ENCODE measurements around the gene HOXB4.

The HOXB4 gene

DNA sequence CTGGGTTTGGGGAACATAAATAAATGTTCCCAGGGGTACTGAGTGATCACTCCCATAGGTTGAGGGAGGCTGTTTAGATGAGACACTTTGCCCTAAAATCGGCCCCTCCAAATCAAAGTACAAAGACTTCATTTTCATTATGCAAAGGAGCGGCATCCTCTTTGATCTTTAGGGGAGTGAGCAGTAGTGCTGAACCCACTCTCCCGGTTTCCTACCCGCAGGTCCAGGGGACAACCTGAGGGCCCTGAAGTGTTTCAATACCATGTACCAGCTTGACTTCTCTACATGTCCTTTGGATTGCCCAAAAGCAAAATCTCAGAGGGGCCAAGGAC lies 23.0 kb upstream of the HOXB4 start:
- no peak for FAIRE-seq

DNA sequence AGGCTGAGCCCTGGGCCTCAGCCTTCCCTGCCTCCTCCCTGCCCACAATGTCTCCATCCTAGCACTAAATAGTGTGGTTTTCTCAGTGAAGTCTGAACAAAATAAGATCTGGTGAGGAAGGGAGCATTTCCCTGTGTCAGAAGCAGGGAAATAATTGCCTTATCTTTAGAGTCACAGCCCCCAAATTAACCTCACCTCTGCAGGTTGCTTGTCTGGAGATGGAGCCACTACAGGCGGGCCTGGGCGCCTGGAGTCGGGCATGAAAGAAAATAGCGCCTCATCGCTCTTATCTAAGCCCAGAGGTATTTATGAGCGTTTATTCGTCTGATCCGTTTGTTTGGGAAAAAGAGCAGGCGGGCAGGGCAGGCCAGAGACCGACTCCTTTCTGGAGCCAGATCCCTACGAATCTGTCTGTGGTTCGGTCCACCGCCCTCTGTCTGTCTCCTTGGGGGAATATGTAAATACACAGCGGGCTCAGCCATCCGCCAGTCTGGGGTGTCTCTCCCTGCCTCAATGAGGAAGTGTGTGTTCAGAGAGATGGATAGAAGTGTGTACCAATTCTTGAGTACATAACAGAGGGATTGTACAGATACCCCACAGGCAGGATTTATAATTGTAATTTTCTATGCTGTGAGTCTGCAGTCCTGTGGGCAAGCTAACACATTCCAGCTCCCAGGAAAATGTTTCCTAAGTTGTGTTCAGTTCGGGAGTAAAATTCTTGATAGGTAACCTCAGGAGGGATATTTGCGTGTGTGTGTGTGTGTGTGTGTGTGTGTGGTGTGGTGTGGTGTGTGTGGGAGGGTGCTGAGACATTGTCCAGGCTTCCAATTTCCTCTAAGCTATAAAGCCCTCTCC lies 22.3 kb upstream of the HOXB4 start:
- FAIRE-seq, result no peak

DNA sequence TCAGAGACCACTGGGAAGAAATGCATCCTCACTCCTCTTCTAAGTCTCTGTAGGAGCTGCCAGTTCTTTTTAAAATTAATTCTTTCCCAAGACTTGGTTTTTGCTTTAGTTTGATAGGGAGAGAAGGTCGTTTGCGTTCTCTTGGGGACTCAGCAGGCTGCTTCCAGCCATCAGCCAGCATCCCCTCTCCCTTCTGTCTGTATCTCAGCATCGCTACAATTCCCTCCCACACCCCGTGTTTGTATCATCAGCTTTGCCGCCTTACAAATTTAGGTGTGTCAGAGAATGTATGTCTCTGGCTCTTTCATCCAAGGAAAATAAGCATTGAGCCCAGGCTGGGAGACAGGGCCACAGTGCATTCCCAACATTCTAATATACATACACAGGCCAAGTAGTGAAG lies 21.2 kb upstream of the HOXB4 start:
- FAIRE-seq, result no peak

DNA sequence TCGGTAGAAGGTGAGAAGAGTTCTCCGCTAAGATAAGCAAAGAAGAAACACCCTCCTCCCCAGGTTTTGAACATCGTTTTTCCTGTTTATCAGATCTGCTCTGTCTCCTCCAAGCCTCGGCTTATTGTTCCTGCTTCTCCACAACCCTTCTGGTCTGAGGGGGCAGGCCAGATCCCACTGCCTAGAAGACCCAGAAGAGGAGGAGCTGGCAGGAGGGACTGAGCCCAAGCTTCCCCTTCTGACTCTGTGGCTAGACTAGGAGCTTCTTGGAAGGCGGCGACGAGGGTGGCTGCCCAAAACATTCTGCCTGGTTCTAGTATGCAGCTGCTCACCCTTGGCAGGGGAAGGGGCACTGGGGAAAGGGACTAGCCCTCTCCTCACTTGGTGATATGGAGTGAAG lies 20.6 kb upstream of the HOXB4 start:
- FAIRE-seq, result no peak

DNA sequence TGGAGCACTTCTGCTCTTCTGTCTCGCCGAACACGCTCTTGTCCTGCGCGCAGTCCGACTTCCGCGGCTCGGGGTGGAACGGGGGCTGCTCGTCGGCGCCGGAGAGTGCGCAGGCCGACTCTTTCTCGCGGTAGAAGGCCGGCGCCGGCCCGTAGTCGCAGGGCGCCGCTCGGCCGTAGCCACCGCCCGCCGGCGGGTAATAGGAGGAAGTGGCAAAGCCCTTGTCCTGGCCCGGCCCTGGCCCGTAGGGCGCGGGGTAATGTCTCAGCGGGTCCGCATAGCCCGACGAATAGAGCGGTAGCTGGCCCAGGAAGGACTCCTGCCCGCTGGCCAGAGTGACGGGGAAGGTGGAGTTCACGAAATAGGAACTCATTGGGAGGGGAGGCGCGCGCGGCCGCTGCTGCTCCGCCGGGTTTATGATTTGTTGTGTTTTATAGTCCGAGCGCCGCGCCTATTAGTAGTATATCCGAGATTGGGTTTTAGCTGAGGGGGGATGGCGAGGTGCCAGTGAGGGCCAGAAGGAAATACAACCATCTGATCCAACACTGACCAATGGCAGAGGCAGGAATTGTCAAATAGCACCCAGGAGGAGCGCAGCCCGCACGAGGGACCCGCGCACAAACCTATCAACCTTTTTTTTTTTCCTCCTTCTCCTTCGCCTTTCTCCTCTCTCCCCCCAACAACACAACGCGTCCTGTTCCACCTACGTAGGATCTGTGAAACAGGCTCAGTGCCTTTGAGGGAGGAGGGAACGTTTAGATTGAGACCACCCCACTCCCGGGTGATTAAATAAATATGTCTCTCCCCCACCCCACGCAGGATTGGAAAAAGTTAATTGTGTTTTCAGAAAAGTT lies 19.9 kb upstream of the HOXB4 start:
- no peak for FAIRE-seq

DNA sequence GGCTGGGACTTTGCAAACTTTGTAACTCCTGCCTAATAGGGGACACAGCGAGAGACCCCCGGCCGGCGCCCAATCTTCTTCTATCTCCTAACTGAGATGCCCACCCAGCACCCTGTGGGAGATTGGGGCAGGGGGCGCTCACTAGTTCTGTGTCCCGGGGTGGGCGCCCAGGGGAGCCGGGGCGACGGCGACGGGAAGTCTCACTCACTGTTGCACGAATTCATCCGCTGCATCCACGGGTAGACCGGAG lies 19.3 kb upstream of the HOXB4 start:
- FAIRE-seq, result no peak

DNA sequence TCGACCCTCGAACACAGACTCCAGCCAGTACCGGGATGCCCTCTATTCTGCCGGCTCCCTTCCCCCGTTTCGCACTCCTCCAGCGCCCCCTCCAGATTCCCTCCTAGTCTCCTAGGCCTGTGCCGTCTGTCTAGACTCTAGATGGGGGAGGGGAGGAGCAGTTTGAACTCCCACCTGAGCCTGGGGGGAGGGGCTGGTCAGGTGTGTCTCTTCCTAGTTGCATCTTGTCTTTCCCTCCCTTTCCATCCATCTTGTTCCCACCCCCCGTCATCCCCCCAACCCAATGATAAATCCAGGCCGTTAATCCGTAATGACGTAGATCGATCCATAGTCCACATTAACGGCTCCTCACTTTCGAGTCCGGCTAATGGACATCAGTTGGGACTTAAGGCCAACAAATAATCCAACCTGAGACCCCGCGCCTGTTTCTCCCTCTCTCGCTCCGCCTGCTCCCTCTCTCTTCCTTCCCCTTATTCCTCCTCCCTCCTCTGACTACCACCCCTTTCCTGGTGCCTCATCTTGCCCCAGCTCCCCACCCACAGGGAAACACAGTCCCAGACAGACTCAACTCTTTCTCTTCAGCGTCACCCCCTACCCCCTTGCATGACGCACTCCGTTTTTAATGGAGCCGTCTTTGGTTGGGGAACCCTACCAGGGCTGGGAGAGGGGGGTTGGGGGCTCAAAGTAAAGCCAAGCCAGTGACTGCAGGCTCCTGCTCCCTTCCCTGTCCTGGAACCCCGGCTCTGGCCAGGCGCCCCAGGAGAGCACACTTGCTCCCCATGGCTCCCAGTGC lies 18.8 kb upstream of the HOXB4 start:
- no peak for FAIRE-seq

DNA sequence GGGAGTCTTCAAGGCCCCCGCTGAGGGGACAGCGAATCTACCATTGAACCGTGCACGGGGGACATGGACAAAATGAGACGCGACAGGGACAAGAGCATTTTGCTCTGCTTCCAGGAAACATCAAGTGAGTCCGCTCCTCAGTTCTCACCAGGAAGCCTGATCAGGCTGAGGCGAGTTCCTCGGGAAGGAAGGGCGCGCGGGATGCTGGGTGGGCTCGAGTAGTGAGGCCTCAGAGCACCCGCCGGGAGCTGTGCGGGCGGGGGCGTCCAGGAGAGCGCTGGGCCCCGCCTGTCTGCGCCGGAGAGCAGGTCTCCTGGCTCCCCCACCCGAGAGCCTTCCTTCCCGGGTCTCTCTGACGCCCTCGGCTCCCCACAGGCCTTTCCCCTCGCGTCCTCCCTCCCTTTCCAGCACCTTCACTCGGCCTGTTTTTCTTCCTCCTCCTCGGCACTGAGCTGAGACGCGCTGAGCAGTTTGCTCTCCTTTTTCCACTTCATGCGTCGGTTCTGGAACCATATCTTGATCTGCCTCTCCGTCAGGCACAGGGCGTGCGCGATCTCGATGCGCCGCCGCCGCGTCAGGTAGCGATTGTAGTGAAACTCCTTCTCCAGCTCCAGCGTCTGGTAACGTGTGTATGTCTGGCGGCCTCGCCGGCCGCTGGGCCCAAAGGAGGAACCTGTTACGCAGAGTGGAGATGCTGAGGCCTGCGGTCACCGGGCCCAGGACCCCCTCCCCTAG lies 18.0 kb upstream of the HOXB4 start:
- FAIRE-seq, result no peak

DNA sequence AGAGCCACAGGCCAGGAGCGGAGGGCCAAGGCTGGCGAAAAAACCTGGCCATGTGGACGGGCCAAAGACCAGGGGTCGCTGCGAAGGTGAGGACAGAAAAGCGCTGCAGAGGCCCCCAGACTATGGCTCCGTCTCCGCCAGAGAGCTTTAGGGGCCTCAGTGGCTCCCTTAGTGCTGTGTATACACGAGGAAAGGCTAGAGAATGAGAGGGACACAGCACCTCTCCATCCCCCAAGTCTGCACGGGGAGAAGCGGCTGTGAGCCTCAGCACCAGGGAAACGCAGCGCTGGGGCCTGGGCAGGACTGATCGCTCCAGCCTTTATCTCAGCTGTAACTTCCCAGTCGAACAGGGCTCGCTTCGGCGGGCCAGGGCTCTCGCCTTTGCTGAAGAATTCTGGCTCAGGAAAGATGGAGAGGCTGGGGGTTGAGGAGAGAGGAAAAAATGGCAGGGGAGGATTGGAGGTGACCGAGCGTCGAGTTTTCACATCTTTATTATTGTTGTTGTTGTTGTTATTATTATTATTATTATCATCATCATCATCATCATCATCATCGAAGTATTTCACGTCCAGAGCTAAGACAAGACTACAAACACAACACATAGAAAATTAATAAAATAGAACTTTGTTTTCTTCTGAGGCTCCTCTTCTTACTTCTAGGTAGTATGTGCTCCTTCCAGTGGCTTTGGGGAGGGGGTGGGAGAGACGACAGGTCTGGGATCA lies 17.3 kb upstream of the HOXB4 start:
- no peak for FAIRE-seq

DNA sequence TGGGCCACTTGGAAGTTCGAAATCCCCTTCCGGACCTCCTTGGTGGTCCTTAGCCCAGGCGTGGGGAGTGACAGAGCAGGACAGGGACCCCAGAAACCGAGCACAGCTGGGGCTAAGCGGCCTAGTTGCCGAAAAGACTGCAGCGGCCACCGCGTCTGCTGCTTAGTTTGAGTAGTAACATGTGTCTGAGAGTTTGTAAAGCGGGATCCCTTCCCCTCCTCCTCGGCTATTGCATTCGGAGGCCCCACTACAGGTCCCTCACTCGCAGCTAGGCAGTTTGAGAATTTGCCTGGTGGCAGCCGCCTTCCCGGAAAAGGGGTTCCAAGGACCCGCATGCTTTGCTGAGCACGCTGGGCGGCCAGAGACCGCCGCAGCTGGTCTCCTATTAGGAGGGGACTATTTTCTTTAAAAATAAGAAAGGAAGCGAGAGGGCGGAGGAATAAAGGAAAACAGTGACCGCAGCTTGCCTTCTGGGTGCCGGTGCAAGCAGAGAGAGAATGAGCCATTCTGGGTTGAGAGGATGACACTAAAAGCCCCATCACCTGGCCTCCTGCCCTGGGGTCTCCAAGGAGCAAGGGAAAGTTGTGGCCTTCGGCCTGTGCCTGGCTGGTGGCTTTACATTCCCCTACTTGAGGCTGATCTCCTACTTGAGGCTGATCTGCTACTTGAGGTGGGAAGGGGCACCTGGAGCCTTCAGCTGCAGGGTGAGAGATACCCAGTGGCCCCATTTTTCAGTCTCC lies 16.6 kb upstream of the HOXB4 start:
- no peak for FAIRE-seq

DNA sequence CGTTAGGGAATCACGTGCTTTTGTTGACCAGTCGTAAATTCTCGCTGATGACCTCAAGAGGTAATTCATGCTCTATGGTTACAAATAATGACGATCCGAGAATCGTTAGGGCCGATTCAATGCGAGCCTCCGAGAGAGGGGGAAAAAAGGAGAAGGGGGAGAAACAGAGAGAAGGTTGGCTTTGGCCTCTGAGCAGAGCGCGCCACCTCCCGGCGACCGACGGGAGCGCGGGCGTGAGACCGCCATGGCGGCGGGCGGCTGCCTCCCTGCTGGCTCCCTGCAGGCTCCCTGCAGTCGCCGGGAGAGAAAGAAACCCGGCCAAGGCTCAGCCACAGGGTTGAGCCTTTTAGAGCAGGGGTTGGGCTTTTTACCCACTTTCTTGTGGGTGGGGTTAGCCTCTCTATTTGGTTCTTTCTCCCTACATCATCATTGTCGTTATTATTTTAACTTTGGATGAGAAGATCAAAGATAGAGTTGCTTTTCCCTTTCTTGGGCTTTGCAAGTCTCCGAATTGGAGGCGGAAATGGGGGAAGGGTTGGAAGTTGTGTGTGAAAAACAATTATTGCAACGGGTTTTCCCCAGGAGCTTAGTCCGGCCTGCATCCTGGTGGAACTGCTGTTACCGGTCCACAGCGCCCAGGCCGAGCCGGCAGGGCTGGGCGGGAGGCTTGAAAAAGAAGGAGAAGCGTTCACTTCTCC lies 15.8 kb upstream of the HOXB4 start:
- no peak for FAIRE-seq

DNA sequence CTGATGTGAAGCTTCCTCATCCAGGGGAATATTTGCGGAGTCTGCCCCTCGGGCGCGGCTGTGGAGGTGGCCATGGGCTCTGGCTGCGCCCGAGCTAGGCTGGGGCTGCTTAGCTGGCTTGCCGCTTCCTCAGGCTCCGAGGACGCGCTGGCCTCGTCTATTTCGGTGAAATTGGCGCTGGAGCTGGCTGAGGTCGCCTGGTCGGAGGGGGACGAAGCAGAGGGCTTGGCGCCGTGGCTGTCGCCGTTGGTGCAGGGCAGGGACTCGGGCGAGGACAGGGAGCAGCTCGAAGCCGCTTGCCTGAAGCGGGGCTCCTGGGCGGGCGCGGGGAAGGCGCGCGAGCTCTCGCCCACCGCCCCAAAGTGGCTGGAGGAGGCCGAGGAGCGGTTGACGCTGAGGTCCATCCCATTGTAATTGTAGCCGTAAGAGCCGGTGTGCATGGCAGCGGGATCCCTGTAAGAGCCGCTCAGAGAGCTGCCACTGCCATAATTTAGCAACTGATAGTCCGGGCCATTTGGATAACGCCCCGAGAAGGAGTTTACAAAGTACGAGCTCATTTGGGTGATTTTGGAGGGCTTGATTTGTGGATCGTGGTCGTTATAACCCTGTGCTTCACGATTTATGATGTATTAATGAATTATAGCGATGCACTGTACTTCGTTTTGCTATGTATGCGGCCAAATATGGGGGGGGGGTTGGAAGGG lies 15.1 kb upstream of the HOXB4 start, which contains the start of gene HOXB5:
Gene HOXB5 (minus strand): TSS at position 654 of the 704 bp plus-strand sequence. CDS start 97 bp downstream, at position 557.
- no peak for FAIRE-seq

DNA sequence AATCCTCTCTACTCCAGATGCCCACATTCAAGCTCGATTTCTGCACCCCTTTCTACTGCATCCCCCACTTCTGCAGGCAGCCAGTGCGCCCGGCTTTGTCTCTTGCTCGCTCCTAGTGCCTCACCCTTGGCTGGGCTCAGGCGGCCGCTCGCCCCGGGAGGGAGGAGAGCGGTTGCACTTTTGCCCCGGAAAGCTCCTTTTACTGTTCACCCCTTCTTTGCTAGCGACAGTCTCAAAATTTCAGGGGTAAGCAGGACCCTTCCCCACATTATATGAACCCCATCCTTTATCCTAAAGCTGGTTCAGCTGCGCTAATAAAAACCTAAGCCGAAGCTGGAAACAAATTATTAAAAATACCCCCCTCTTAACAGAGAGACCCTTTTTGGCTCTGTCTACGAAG lies 14.4 kb upstream of the HOXB4 start:
- no peak for FAIRE-seq

DNA sequence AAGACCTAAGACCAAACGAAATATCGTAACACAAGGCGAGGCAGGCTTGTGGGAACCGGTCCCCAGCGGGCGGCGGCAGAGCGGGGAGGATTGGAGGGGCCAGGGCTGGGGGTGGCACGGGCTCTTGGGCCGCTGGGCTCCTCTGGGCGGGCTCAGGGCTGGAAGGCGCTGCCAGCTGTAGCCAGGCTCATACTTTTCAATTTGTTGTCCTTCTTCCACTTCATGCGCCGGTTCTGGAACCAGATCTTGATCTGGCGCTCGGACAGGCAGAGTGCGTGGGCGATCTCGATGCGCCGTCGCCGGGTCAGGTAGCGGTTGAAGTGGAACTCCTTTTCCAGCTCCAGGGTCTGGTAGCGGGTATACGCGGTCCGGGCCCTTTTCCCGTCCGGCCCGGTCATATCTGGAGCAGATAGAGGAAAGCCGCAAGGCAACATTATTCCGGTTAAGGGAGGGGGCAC lies 13.9 kb upstream of the HOXB4 start:
- FAIRE-seq, result no peak

DNA sequence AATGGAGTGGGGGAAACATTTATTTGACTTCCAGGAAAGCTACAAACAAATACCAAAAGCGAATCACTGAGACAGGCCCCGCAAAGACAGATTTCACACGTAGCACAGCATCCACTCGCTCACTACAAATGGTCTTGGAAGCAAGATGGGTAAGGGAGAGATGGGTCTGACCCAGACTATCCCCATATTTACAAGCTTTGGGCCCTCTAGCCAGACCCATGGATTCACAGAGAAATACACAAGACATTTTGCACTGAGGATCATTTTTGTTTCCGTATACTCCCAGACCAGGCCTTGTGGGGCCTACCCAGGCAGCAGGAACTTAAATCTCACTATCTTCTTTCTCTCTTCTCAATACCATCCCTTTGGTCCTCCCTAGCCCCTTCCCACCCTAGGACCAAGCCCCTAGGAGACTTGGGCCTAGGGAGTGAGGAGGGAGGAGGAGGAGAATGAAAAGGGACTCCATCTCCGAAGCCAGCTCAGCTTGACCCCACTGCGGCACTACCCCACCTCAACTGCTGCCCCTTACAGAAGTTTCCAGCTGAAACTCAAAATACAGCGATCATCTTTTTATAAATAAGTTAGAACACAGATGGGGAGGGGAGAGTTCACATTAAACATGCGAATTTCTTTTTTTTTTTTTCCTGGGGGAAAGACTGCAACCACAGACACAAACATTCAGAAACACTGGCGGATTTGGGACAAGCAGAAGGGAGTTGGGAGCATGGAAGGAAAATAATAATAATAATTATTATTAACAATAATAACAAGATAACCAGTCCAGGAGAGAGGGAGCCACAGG lies 13.3 kb upstream of the HOXB4 start:
- no peak for FAIRE-seq

DNA sequence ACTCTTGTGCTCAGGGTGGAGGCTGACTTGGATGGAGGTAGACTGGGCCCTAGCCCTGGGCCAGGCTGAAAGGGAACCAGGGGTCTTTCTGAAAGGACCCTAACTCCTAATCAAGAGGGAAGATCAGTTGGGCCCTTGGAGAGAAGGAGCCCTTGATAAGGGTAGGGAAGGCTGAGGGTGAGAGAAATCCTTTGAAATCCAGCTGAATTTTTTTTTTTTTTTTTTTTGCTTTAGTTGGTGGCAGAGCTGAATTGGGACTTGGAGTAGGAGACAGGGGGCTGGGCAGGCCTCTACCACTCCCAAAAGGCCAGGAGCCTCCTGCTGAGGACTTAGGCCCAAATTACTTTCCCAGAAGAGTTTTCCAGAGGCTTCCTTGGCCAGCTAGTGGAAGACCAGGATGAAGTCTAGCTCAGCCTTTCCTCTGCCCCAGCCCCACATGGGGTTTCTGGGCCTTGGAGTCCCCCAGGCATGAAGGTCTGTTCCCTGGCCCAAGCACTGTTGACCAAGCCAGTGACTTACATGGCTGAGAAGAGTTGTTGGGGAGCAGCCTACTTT lies 12.5 kb upstream of the HOXB4 start:
- no peak for FAIRE-seq

DNA sequence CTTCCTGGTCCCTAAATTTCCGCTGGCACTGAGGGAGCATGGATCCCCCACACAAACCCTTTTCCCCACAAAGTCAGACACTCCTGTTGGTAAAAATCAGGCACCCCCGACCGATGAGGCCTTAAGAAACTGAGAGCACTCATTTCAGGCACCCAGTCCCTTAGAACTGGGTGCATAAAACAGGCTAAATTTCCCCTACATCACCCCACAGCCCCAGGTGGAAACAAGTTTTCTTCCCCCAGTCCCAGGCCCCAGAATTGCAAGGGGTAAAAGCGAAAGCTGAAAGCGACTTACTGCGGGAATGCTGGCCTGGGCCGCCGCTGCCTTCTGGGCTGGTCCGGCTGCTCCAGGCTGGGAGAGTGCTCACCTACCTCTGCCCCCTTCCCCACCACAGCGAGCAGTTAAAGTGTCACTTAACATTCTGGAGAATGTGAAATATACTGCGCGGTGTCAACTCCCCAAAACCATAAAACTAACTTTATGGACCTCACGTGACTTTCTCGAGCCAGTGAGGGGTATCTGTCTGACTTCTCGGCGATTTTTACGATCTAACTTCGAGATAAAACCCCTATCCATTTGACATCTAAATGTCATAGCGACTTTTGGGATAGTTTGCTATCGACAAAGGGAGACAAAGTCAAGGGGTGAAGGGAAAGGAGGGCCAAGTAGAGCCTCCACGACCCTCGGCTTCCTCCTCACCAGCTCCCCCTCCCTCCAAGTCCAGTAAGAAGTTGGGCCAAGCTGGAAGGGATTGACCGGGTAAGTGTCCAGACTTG lies 11.9 kb upstream of the HOXB4 start, which contains the start of gene HOXB3:
Gene HOXB3 (minus strand): TSS at position 411 of the 776 bp plus-strand sequence. CDS start 37,767 bp downstream, outside the sequence.
- FAIRE-seq, result no peak
